A549 treated with CORT108297 at 1 μM for 4 hours (cell line): ENCODE results near the gene NAA25. TPM values are rescaled to one million over a fixed set of nuclear protein-coding genes. Genes with fewer than 3 reads are reported as not detected.

Experiments
- total RNA-seq: library from RNA; stranded (reverse); fragments of 200-300 nt; extraction: Qiagen RNA extraction; gene quantifications from 5 replicates; pipeline ENCODE4 v1.2.3, GENCODE V29; 2022

Gene NAA25
- 17.5 to 26.4 TPM (median 22.6 TPM) in 5 replicates for total RNA-seq

GRCh38 chr12:112108202-112109079, at the start of gene NAA25:
Gene NAA25 (minus strand): TSS chr12:112108783. CDS start chr12:112108773, 10 bp downstream.

DNA sequence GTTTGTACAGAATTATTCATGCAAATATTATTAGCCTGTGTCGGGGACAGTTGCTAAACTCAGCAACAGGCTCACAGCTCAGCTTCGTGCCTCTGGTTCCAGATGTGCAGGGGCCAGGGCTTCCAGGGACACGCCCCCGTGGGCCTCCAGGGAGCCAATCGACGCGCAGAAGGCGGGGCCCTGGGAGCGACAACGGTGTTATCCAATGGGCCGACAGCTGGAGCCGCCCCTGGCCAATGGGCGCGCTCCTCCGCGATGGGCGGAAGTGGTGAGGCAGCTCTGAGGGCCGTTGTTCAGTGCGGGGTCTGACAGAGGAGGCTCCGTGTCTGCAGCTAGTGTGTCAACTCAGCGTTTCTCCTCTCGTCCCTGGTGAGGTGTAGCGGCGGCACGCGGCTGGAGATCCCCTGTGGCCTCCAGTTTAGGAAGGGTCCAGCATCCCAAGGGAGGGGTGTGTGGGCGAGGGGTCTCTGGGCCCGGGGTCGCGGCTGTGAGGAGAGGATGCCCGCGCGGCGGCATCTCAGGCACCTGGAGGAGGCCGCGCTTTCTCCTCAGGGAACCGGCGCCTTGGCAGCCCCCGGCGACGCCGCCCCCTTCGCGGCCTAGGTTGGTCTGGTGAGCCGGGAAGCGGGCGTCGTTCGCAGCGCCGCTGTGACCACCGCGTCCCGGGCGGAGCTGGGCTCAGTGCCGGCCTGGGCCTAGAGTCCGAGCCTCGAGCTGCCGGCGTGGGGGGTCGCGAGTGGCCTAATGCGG, 16.8 kb upstream of the NAA25 start, which contains the start of gene TRAFD1:
TSS of gene TRAFD1 (plus strand) at position 311 of the 750 bp plus-strand sequence. CDS start 4,963 bp downstream, outside the sequence.

DNA sequence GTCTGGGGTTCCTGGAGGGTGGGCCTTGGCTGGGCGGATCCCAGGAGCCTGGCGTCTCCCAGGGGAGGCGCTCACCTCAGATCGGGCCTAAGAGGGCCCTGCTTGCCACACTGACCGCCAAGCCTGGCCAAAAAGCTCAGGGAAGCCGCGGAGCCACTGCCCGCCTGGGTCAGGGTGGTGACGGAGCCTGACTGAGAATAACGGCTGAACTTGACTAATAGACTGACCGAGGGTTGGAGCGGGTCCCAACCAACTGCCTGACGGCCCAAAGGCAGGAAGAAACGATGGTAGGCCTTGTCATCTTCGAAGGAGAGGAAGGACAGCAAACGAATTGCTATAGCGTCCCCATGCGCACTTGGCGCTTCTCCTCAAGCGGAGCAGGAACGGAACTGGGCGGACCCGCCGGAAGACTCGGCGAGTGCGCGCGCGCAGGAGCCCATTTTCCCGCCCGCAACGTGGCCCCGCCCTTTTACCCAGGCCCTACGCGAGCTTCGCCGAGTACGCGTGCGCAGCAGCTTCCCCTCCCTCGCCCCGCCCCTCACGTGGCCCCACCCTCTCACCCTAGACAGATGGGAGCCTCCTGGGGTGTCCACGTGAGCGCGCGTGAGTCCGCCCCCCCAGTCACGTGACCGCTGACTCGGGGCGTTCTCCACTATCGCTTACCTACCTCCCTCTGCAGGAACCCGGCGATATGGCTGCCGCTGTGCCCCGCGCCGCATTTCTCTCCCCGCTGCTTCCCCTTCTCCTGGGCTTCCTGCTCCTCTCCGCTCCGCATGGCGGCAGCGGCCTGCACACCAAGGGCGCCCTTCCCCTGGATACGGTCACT, 95.6 kb downstream of the NAA25 start, which contains the start of the genes ERP29 and TMEM116:
TSS of gene ERP29 (plus strand) at position 652 of the 826 bp plus-strand sequence. CDS start at position 692, 40 bp downstream.
TSS of gene TMEM116 (minus strand) at position 391 of the 826 bp plus-strand sequence. CDS start 7,895 bp downstream, outside the sequence.

Other genes starting within 250 kb of the NAA25 start
- gene TMEM116, start 95.6 kb downstream of the NAA25 start, total RNA-seq = 5.2 to 7.1 TPM (median 5.6 TPM) in 5 replicates
- 125 to 133 TPM (median 130 TPM) in 5 replicates for gene ERP29, start 95.4 kb downstream of the NAA25 start, total RNA-seq
- gene TRAFD1, start 16.8 kb upstream of the NAA25 start, total RNA-seq = 17.4 to 18.9 TPM (median 18.0 TPM) in 5 replicates